Activated CD8-positive, alpha-beta memory T cell treated with anti-CD3 and anti-CD28 coated beads, Interleukin-2, amount 10 ng/mL, durations not matched to agents 7 days and 5 days (primary cell): Measurements from ENCODE around the gene EPSTI1. TPM values are rescaled to one million over a fixed set of nuclear protein-coding genes. Genes with fewer than 3 reads are reported as not detected.

Source experiments
- total RNA-seq, 2 experiments: library from RNA; stranded (reverse); gene quantifications; one replicate each; pipeline ENCODE4 v1.2.3, GENCODE V29; 2021

Gene EPSTI1
- total RNA-seq, 2 experiments from 2014 or later: 71.3 to 150 TPM

Other genes starting within 250 kb of the EPSTI1 start
- gene FAM216B, start 210.7 kb downstream of the EPSTI1 start, total RNA-seq: not detected
- gene DNAJC15, start 31.3 kb upstream of the EPSTI1 start, total RNA-seq: 10 to 100 TPM; 14.4 to 14.8 TPM